GM18858 (cell line): Measurements from ENCODE around the gene RBMS3.
"Not testable (repeated sequence)": the region's sequence is repeated elsewhere in the genome, so short reads cannot be mapped to it uniquely, and the experiment has no call there.

Experiments used
- ATAC-seq: cut with Tn5 transposase; IDR thresholded peaks from one replicate; pipeline ENCODE4 v1.9.1; 2021; ENCODE audit not compliant: unreplicated experiment

Gene RBMS3

GRCh38 chr3:29759411-29760225 lies 478.7 kb downstream of the RBMS3 start:
- ATAC-seq: no peak

DNA sequence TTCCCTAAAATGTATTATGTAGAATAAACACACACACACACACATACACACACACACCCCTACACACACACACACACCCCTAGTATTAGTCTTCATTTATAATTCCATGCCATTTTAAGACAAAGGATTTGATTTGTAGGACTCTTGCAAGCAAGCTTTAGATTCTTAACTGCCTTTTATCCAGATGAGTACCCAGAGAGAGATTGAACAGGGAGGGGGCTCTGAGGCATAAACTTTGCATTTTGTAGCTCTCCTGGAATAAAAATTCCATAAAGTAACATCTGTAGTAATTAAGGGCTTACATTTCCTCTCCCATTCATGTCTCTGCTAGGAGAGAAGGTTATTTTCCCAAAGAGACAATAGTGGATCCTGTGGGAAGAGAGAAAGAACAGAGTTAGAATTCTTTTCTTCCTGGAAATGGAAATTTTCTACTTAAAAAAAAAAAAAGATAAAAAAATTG lies 479.4 kb downstream of the RBMS3 start:
- ATAC-seq: no peak

DNA sequence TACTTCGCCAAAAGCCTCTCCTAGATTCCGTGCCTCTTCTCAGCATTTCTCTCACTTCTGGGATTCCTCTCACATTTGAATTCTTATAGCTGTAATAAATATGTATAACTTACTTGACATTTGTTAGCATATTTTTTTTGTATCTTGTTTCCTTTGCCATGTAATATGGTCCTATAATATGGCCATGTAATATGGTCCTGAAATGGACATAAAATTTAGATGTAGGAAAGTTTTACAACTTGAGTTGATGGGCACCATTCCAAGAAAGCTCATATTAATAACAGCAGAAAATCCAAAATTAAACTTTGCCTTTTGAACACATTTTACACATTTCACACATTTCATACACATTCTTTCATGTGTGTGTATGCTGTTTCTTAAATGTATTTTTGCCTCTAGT lies 480.6 kb downstream of the RBMS3 start:
- no peak for ATAC-seq

- ATAC-seq: no peak
Observed at GRCh38 chr3:29763115-29763514, 482.2 kb downstream of the RBMS3 start.

GRCh38 chr3:29764041-29764440 lies 483.2 kb downstream of the RBMS3 start:
- ATAC-seq: no peak

- no peak for ATAC-seq
Observed at GRCh38 chr3:29764603-29765254, 483.9 kb downstream of the RBMS3 start.

DNA sequence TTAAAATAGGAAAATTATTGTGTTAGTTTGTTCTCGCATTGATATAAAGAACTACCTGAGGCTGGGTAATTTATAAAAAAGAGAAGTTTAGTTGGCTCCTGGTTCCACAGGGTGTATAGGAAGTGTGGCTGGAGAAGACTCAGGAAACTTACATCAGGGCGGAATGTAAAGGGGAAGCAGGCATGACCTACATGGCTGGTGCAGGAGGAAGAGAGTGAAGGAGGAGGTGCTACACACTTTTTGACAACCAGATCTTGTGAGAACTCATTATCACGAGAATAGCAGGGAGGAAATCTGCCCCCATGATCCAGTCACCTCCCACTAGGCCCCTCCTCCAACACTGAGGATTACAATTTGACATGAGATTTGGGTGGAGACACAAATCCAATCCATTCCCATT lies 490.7 kb downstream of the RBMS3 start:
- ATAC-seq: no peak

DNA sequence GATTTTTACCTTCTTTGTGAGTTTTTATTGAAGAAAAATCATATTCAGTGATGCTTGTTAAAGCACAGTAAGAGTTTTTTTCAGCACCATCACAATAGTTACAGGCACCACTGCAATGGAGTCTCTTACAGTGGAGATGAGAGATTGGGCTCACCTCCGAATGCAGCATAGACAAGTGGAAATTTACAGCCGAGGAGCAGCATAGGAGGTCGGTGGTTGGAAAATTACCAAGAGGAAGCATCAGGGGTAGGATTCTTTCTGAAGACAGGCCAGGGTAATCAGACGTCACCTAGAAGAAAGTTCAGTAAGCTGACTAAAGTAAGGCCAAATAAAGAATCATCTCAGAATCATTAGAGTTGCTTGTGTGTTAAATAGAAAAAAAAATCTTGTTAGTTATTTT lies 491.6 kb downstream of the RBMS3 start:
- ATAC-seq: no peak

- no peak for ATAC-seq
Observed at GRCh38 chr3:29773481-29773880, 492.6 kb downstream of the RBMS3 start.

DNA sequence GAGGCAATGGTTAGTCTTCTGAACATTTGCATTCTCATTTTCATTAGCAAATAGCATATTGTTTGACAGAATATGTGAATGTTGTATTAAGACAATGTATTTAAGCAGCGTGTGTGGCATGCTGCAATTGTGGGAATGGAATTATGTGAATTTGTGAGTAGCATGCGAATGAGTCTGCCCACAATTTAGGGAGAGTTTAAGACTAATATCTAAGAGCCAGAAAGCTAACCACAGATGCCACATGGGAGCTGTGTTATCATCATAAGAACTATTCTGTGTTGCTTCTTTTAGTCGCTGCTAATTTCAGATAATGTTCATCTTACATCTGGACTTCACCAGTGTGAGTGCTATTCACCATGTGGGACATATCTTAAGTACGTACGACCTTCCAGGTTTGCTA lies 494.5 kb downstream of the RBMS3 start:
- ATAC-seq: no peak

DNA sequence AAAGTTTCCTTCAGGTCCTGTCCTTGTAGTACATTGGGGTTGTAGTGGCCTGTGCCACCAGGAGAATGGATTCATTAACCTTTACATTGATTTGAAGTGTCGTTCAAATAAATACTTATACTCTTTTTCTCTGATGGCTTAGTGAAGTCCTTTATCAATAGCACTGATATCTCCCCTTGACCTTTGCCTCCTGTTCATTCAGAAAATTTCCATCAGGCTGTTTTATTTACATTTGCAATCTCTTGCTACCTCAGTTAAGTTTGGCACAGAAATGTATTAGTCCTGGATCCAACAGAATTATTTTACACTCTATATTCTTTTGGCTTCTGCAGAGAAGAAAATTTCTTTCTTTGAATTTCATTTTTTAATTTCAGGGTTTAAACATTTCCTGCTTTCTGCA lies 497.0 kb downstream of the RBMS3 start:
- no peak for ATAC-seq

DNA sequence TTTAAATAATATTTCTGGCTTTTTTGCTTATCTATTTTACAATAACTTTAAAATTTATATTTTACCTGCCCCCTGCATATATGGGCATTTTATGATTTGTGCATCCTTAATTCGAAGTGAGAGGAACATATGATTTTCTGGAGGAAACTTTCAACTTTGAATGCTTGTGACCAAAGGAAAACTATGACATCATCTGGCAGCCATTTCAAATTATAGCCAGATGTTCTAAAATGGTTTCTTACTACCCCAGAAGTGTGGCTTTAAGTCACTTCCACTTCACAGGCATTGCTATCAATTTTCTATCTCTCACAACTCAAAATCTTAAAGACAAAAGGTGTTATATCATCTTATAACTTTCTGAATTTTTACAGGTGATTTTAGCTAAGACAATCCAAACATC lies 508.8 kb downstream of the RBMS3 start:
- ATAC-seq: no peak

DNA sequence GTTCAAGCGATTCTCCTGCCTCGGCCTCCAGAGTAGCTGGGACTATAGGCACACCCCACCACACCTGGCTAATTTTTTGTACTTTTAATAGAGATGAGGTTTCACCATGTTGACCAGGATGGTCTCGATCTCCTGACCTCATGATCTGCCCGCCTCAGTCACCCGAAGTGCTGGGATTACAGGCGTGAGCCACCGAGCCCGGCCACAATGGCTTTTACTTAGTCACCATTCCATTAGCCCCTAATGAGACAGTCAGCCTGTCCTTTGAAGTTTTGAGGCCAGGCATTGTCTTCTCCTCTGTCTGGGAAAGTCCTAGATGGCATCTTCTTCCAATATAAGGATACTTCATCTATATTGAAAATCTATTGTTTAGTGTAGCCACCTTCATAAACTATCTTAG lies 515.9 kb downstream of the RBMS3 start:
- no peak for ATAC-seq

- no peak for ATAC-seq
Observed at GRCh38 chr3:29802057-29802456, 521.2 kb downstream of the RBMS3 start.

DNA sequence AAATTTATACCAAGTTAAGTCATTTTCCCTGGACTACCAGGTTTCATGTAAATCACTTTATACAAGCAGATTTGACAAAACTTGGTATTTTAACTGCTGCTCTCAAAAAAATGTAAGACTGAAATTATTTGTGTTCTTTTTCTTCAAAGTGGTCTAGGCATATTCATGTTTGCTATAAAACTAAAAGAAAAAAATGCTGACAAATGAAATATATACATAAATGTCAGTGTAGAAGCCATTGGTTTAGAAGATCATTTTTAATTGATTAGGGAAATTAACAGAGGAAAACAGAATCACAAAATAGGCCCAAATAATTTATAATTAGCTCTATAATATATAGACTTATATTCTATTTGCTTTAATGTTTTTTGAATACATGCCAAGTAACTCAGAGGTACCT lies 523.2 kb downstream of the RBMS3 start:
- ATAC-seq: no peak

DNA sequence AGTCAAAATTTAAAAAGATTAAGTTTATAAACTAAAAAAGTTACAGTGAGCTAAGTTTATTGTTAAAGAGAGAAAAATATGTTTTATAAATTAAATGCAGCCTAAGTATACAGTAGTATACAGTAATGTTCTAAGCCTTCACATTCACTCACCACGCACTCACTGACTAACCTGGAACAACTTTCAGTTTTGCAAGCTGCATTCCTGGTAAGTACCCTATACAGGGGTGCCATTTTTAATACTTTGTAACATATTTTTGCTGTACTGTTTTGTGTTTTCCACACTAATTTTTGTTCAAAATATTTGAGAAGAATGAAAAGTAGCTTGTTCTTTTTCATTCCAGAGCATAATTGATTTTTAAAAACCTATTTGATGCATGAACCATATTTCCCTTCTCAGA lies 524.9 kb downstream of the RBMS3 start:
- no peak for ATAC-seq

- ATAC-seq: not testable (repeated sequence)
Observed at GRCh38 chr3:29808324-29808723, 527.5 kb downstream of the RBMS3 start.

GRCh38 chr3:29822071-29822470 lies 541.2 kb downstream of the RBMS3 start:
- no peak for ATAC-seq

- no peak for ATAC-seq
Observed at GRCh38 chr3:29823233-29823632, 542.4 kb downstream of the RBMS3 start.

DNA sequence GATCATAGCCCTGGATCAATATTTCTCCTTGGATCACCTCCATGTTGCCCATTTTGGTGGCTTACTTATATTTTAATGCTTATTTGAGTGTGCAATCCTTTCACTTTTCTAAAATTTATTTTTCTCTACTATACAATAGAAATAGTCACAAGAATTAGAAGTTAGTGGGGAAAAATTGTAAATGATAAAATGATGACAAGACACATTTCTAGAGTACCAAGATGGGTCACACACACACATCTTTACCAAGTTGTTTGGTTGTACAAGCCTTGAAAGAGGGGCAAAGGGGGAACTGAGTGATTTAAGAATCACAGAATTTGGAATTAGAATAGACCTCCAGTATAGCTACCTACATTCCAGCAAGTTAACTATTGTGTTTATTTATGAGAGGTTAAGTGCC lies 545.8 kb downstream of the RBMS3 start:
- no peak for ATAC-seq

DNA sequence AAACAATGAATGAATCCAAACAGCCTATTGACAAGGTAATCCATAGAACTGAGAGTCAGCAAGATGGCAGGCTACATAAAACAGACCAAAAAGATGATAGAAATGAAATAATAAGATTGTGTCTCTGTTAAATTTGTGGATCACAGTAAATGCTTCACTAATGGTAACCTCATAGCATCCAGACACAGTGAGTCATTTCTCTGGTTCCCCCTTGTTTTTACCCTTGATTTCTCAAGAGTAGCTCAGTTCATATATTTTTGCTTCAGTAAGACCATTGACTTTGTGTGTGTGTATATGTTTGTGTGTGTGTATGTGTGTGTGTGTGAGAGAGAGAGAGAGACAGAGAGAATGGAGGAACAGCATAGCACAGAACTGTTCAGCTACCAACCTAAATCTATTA lies 546.9 kb downstream of the RBMS3 start:
- no peak for ATAC-seq

GRCh38 chr3:29829340-29829739 lies 548.5 kb downstream of the RBMS3 start:
- no peak for ATAC-seq

GRCh38 chr3:29850641-29851040 lies 569.8 kb downstream of the RBMS3 start:
- no peak for ATAC-seq
